IMR-90 (cell line): Measurements from ENCODE around the gene HS6ST3. TPM values are rescaled to one million over a fixed set of nuclear protein-coding genes. Genes with fewer than 3 reads are reported as not detected.

Source experiments
- ATAC-seq: fragments of 200-7000 bp; cut with Tn5 transposase; 2 replicates; pipeline ENCODE4 v1.9.1; 2020; ENCODE audit warnings: low read depth, mild to moderate bottlenecking, moderate library complexity
- BruUV-seq: library from RNA; stranded (reverse); fragments of 400-500 nt; replicated peaks from 2 replicates; lab custom pipeline; 2021; lab: Mats Ljungman, UMichigan
- CTCF ChIA-PET: fragments of 300-600 bp; formaldehyde crosslinking; extraction: SDS; loops from one replicate; lab custom pipeline; 2021; ENCODE audit warnings: antibody characterized with exemption; lab: Yijun Ruan, JAX
- POLR2A ChIA-PET: fragments of 300-600 bp; sonication (Branson Sonifier 250); formaldehyde crosslinking; loops from one replicate; lab custom pipeline; 2022; ENCODE audit warnings: antibody characterized with exemption; ENCODE audit not compliant: unreplicated experiment; lab: Charles Lee
- DNase-seq: peaks from one replicate; pipeline ENCODE4 v3.0.0; 2013
- H2AFZ ChIP-seq: replicated peaks from 2 replicates; pipeline ENCODE3; 2013; ENCODE audit warnings: low read length, mild to moderate bottlenecking; ENCODE audit not compliant: poor library complexity
- H2AK5ac ChIP-seq: 2 replicates; pipeline ENCODE4 v1.6.1; 2013; ENCODE audit warnings: low read depth, low read length, inconsistent platforms
- H2AK9ac ChIP-seq: replicated peaks from 2 replicates; pipeline ENCODE3; 2013; ENCODE audit warnings: mild to moderate bottlenecking, low read depth, low read length, moderate library complexity; ENCODE audit not compliant: poor library complexity
- H2BK120ac ChIP-seq: 2 replicates; pipeline ENCODE4 v1.6.1; 2013; ENCODE audit warnings: low read depth, low read length, inconsistent platforms
- H2BK15ac ChIP-seq: 3 replicates; pipeline ENCODE4 v1.6.1; 2013; ENCODE audit warnings: low read depth, low read length, inconsistent platforms
- H2BK20ac ChIP-seq: 2 replicates; pipeline ENCODE4 v1.6.1; 2013; ENCODE audit warnings: low read depth, mild to moderate bottlenecking, inconsistent platforms, low read length, moderate library complexity
- H2BK5ac ChIP-seq: 2 replicates; pipeline ENCODE4 v1.6.1; 2013; ENCODE audit warnings: mild to moderate bottlenecking, low read depth, low read length, inconsistent platforms; ENCODE audit not compliant: poor library complexity, severe bottlenecking
- H3K14ac ChIP-seq: replicated peaks from 2 replicates; pipeline ENCODE4 v1.6.1; 2013; ENCODE audit warnings: low read depth, low read length, inconsistent platforms
- H3K18ac ChIP-seq: 2 replicates; pipeline ENCODE4 v1.6.1; 2013; ENCODE audit warnings: low read depth, low read length, control low read depth
- H3K23ac ChIP-seq: 2 replicates; pipeline ENCODE4 v1.6.1; 2013; ENCODE audit warnings: low read depth, low read length, inconsistent platforms
- H3K27ac ChIP-seq: 2 replicates; pipeline ENCODE4 v1.5.1; 2013; ENCODE audit warnings: mild to moderate bottlenecking, control low read depth, low read length; ENCODE audit not compliant: insufficient read depth
- H3K27me3 ChIP-seq: 2 replicates; pipeline ENCODE4 v1.6.1; 2013; ENCODE audit warnings: low read length; ENCODE audit not compliant: control insufficient read depth, insufficient read depth
- H3K36me3 ChIP-seq: 2 replicates; pipeline ENCODE4 v1.6.1; 2013; ENCODE audit warnings: low read length, mixed read lengths; ENCODE audit not compliant: control insufficient read depth, insufficient read depth
- H3K4ac ChIP-seq: 2 replicates; pipeline ENCODE4 v1.6.1; 2013; ENCODE audit warnings: low read depth, low read length, inconsistent platforms
- H3K4me1 ChIP-seq: 2 replicates; pipeline ENCODE4 v1.6.1; 2013; ENCODE audit warnings: low read length, mixed read lengths; ENCODE audit not compliant: control insufficient read depth, insufficient read depth
- H3K4me2 ChIP-seq: 2 replicates; pipeline ENCODE4 v1.6.1; 2013; ENCODE audit warnings: low read depth, mild to moderate bottlenecking, control low read depth, low read length, moderate library complexity
- H3K4me3 ChIP-seq: 2 replicates; pipeline ENCODE4 v1.5.1; 2013; ENCODE audit warnings: low read depth, mild to moderate bottlenecking, control low read depth, low read length, moderate library complexity; ENCODE audit not compliant: insufficient read depth
- H3K56ac ChIP-seq: 2 replicates; pipeline ENCODE4 v1.6.1; 2013; ENCODE audit warnings: low read length, inconsistent platforms; ENCODE audit not compliant: insufficient read depth; ENCODE audit errors: extremely low read depth
- H3K79me1 ChIP-seq, 2 experiments: 2 replicates each; pipeline ENCODE4 v1.6.1; 2013; ENCODE audit warnings: low read length in 2 of 2, inconsistent platforms in 1 of 2, low read depth in 1 of 2
- H3K9ac ChIP-seq: 2 replicates; pipeline ENCODE4 v1.6.1; 2013; ENCODE audit warnings: low read depth, low read length, control low read depth
- H3K9me1 ChIP-seq: 2 replicates; pipeline ENCODE4 v1.6.1; 2013; ENCODE audit warnings: low read length, inconsistent platforms; ENCODE audit not compliant: insufficient read depth
- H3K9me3 ChIP-seq: 2 replicates; pipeline ENCODE4 v1.6.1; 2013; ENCODE audit warnings: low read length; ENCODE audit not compliant: control insufficient read depth, insufficient read depth
- H4K20me1 ChIP-seq: 2 replicates; pipeline ENCODE4 v1.6.1; 2013; ENCODE audit warnings: low read length, inconsistent platforms; ENCODE audit not compliant: insufficient read depth
- H4K5ac ChIP-seq: 2 replicates; pipeline ENCODE4 v1.6.1; 2013; ENCODE audit warnings: mild to moderate bottlenecking, low read depth, low read length, control low read depth
- H4K8ac ChIP-seq, 2 experiments: 2 replicates each; pipeline ENCODE4 v1.6.1; 2013; ENCODE audit warnings: low read depth in 2 of 2, low read length in 2 of 2, control low read depth in 1 of 2, inconsistent platforms in 1 of 2
- H4K91ac ChIP-seq: 2 replicates; pipeline ENCODE4 v1.6.1; 2013; ENCODE audit warnings: low read depth, low read length, inconsistent platforms; ENCODE audit not compliant: insufficient read depth
- MAZ ChIP-seq: IDR thresholded peaks from 2 replicates; pipeline ENCODE4 v1.6.1; 2012; ENCODE audit warnings: low read depth, mild to moderate bottlenecking, low read length, improper control_type of control experiment, moderate library complexity, borderline replicate concordance
- MXI1 ChIP-seq: IDR thresholded peaks from 2 replicates; pipeline ENCODE4 v1.6.1; 2012; ENCODE audit warnings: low read depth, mild to moderate bottlenecking, low read length, moderate library complexity, borderline replicate concordance
- RCOR1 ChIP-seq: IDR thresholded peaks from 2 replicates; pipeline ENCODE4 v1.6.1; 2012; ENCODE audit warnings: mild to moderate bottlenecking, low read length, improper control_type of control experiment; ENCODE audit not compliant: insufficient replicate concordance
- USF2 ChIP-seq: fragments of 150-350 bp; IDR thresholded peaks from 2 replicates; pipeline ENCODE4 v1.6.1; 2017; ENCODE audit warnings: mild to moderate bottlenecking, antibody characterized with exemption, low read length, low read depth
- WGBS, 2 experiments: methylation state at CpG; one replicate each; pipeline versions ENCODE4 v1.1.5 to v1.1.7; 2013; ENCODE audit warnings: missing lambda C conversion rate in 2 of 2; ENCODE audit not compliant: insufficient read length in 1 of 2; ENCODE audit errors: extremely low coverage in 2 of 2; 5-methylcytosine and 5-hydroxymethylcytosine counted together
- dilution Hi-C: fragments of 300-500 bp; cut with HindIII; formaldehyde crosslinking; loops from one replicate; pipeline ENCODE4 v1.14.3; 2018; ENCODE audit warnings: low sequenced_read_pairs; ENCODE audit not compliant: unreplicated experiment
- in situ Hi-C: fragments of 300-500 bp; cut with MboI; formaldehyde crosslinking; loops from 3 replicates; pipeline ENCODE4 v1.14.3; 2019; ENCODE audit warnings: low sequenced_read_pairs, inconsistent platforms, mixed read lengths
- intact Hi-C: fragments of 100-400 bp; cut with micrococcal nuclease; formaldehyde crosslinking; loops from 2 replicates; pipeline ENCODE4 v1.10.0; 2022
- polyA plus RNA-seq, 3 experiments: library from polyadenylated mRNA; depleted of rRNA; stranded (reverse); fragments of >200 nt; gene quantifications; 2 replicates each; pipeline ENCODE4 v1.2.3, GENCODE V29; 2012; ENCODE audit warnings: low replicate concordance in 1 of 3
- total RNA-seq: library from RNA; depleted of rRNA; stranded (reverse); fragments of >200 nt; gene quantifications from 2 replicates; pipeline ENCODE4 v1.2.3, GENCODE V29; 2012

The HS6ST3 gene
- total and polyA plus RNA-seq, 2 of the 4 experiments (the other 2 are of a cell fraction), result not detected

- dilution Hi-C loops, result no loop called here
- H4K5ac ChIP-seq, result no peak overlapping the region
- H3K56ac ChIP-seq, result no peak overlapping the region
- H2BK20ac ChIP-seq, result no peak overlapping the region
- no TSS peak for BruUV-seq
- H3K27me3 ChIP-seq, result no peaks in the 10 kb centered on the region
- H4K20me1 ChIP-seq, result no peaks in the 10 kb centered on the region
- ATAC-seq (no peak), DNase-seq (no peak)
- H2AFZ ChIP-seq, result no peak overlapping the region
- H3K9me1 ChIP-seq, result no peaks in the 10 kb centered on the region
- H3K4me3 ChIP-seq, result no peak overlapping the region
- no peaks in the 10 kb centered on the region for H3K79me1 ChIP-seq
- no peak overlapping the region for H3K18ac ChIP-seq
- in situ Hi-C loops, result no loop called here
- H4K8ac ChIP-seq, result no peak overlapping the region
- no peaks in the 10 kb centered on the region for H3K9me3 ChIP-seq
- intact Hi-C loops, result no loop called here
- no peak overlapping the region for H4K91ac ChIP-seq
- no peak overlapping the region for H3K4me2 ChIP-seq
- TF ChIP-seq USF2, result no peak
- TF ChIP-seq MAZ, result no peak
- no peak for TF ChIP-seq MXI1
- TF ChIP-seq RCOR1, result no peak
- H3K23ac ChIP-seq, result no peak overlapping the region
- H3K36me3 ChIP-seq, result no peaks in the 10 kb centered on the region
- H3K27ac ChIP-seq, result no peak overlapping the region
- no peak overlapping the region for H2BK15ac ChIP-seq
- H3K4me1 ChIP-seq, result no peaks in the 10 kb centered on the region
- no peak overlapping the region for H2BK120ac ChIP-seq
- POLR2A ChIA-PET, result no interaction called here
- H2AK5ac ChIP-seq, result no peak overlapping the region
- H3K4ac ChIP-seq, result no peak overlapping the region
- no peak overlapping the region for H2AK9ac ChIP-seq
- 20% methylated on average over 1 of the region's 3 CpGs; no CpG with 5 or more reads in 1 of the 2 experiments for WGBS, 2 experiments
- H2BK5ac ChIP-seq, result no peak overlapping the region
- H3K14ac ChIP-seq, result no peak overlapping the region
- CTCF ChIA-PET, result no interaction called here
- H3K9ac ChIP-seq, result no peak overlapping the region
Measured at GRCh38 chr13:96825653-96826052, 735.7 kb downstream of the HS6ST3 start.
